Endometrial microvascular endothelial cells (primary cell): ENCODE data around the gene RBMX. TPM values are rescaled to one million over a fixed set of nuclear protein-coding genes. Genes with fewer than 3 reads are reported as not detected.
"Not testable (repeated sequence)": the region's sequence is repeated elsewhere in the genome, so short reads cannot be mapped to it uniquely, and the experiment has no call there.

Source experiments
- in situ Hi-C: cut with HindIII; loops from 2 replicates; pipeline ENCODE4 v1.10.0; 2017; ENCODE audit warnings: low sequenced_read_pairs, low pct_unique_long_range_greater_than_20kb; ENCODE audit errors: inconsistent ontology term
- total RNA-seq: library from RNA; depleted of rRNA; stranded (reverse); fragments of >200 nt; gene quantifications from one replicate; pipeline ENCODE4 v1.2.3, GENCODE V29; 2015; ENCODE audit errors: inconsistent ontology term

The RBMX gene
- 266 TPM for total RNA-seq

GRCh38 chrX:136880452-136881013, at the start of gene RBMX:
Gene RBMX (minus strand): TSS chrX:136880725. CDS start chrX:136879427, 1,298 bp downstream.
- in situ Hi-C loops: no loop called here

GRCh38 chrX:136921438-136921837, 40.9 kb upstream of the RBMX start:
- in situ Hi-C loops: not testable (repeated sequence)

- in situ Hi-C loops: no loop called here
Measured at GRCh38 chrX:136920001-136920400, 39.5 kb upstream of the RBMX start.

- in situ Hi-C loops: no loop called here
Measured at GRCh38 chrX:136916827-136917226, 36.3 kb upstream of the RBMX start.

GRCh38 chrX:136911661-136912060, 31.1 kb upstream of the RBMX start:
- in situ Hi-C loops: not testable (repeated sequence)

GRCh38 chrX:136911253-136911652, 30.7 kb upstream of the RBMX start:
- in situ Hi-C loops: no loop called here

- in situ Hi-C loops: no loop called here
Measured at GRCh38 chrX:136910565-136911035, 30.1 kb upstream of the RBMX start.

GRCh38 chrX:136909706-136910564, 29.4 kb upstream of the RBMX start:
- in situ Hi-C loops: no loop called here

GRCh38 chrX:136909119-136909705, 28.7 kb upstream of the RBMX start:
- in situ Hi-C loops: no loop called here

GRCh38 chrX:136907621-136908020, 27.1 kb upstream of the RBMX start:
- in situ Hi-C loops: no loop called here

GRCh38 chrX:136906921-136907510, 26.5 kb upstream of the RBMX start:
- in situ Hi-C loops: no loop called here

GRCh38 chrX:136904067-136904466, 23.5 kb upstream of the RBMX start:
- in situ Hi-C loops: not testable (repeated sequence)

GRCh38 chrX:136900071-136900470, 19.5 kb upstream of the RBMX start:
- in situ Hi-C loops: not testable (repeated sequence)

- in situ Hi-C loops: no loop called here
Measured at GRCh38 chrX:136899221-136899620, 18.7 kb upstream of the RBMX start.

- in situ Hi-C loops: not testable (repeated sequence)
Measured at GRCh38 chrX:136898752-136899151, 18.2 kb upstream of the RBMX start.

- in situ Hi-C loops: no loop called here
Measured at GRCh38 chrX:136896121-136896914, 15.8 kb upstream of the RBMX start.

- in situ Hi-C loops: no loop called here
Measured at GRCh38 chrX:136892412-136892811, 11.9 kb upstream of the RBMX start.

- in situ Hi-C loops: not testable (repeated sequence)
Measured at GRCh38 chrX:136890596-136890995, 10.1 kb upstream of the RBMX start.

- in situ Hi-C loops: no loop called here
Measured at GRCh38 chrX:136889269-136889668, 8.7 kb upstream of the RBMX start.
